NCI-H2196 treated with DMSO at 0.1 percent for 48 hours (cell line): ENCODE data around the gene GATAD2A.
A peak's percentile ranks its signal among the peaks of the same experiment; 100 is the strongest.

Source experiments
- DNase-seq: peaks from one replicate; lab custom pipeline; 2025; ENCODE audit not compliant: unreplicated experiment; lab: John Stamatoyannopoulos, UW

GATAD2A gene

DNA sequence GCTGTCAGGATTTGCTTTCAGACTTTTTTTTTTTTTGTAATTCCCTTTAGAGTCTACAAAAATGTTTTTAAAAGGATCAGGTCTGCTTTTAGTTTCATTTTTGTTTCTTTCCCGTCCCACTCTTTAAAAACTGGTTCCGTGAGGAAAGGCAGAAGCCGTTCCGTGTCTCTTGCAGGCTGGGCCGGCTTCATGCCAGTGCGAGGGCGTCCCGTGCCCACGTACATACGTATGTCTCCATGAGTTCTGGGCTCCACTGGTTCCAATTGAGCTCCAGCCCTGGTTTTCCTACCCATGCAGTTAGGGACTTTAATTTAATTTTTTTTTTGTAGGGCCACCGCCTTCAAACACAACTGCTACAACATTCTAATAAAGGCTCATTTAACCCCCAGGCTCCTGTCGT is 101.1 kb downstream of the GATAD2A start:
- DNase-seq, result no peak

DNA sequence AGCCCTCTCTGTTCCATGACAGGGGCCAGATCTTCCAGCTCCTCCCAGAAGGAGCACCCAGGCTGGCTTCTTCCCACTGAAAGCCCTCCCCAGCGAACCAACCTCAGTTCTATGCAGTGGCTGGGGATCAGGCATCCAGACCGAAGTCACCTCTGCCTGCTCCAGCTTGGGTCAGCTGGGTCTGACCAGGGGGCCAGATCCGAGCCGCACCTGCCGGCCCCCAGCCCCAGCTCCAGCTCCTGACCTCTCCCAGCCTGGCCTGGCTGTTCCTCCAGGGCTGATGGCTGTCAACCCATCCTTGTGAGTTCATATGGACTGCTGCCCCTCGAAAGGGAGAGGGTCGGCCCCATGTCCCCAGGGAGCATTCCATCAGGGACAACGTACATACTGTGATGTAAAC is 101.9 kb downstream of the GATAD2A start:
- DNase-seq, result no peak

DNA sequence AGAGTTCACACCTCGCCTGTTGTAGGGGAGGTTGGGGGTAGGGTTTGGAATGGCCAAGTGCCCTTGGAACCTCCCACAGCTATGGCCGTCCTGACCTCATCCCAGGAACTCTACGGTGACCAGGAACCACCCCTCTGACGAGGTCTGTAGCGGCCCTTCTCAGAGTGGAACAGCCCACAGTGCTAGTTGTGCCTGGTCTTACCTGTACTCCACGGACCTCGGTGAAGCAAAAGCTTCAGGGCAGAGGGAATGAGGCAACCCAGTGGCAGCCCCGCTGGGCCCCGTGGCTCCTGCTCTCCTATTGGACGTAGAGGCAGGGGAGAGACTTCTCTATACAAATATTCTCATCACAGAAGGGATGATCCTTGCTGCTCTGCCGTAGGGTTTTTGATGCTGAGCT is 102.7 kb downstream of the GATAD2A start:
- no peak for DNase-seq

DNA sequence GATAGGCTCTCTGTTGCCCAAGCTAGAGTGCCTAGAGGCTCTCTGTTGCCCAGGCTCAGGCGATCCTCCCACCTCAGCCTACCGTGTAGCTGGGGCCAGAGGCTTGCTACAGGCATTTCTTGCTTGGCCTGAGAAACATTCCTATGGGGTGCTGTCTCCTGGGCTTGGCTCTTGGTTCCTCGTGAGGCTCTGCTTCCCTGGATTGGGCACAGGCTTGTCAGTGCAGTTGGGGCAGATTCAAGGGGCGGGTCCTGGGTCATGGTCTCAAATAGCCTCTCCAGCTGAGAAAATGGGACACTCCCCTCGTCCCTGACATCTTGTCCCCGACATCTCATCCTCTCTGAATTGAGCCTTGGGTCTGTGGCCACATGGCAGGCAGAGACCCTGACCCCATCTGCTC is 105.0 kb downstream of the GATAD2A start:
- no peak for DNase-seq

DNA sequence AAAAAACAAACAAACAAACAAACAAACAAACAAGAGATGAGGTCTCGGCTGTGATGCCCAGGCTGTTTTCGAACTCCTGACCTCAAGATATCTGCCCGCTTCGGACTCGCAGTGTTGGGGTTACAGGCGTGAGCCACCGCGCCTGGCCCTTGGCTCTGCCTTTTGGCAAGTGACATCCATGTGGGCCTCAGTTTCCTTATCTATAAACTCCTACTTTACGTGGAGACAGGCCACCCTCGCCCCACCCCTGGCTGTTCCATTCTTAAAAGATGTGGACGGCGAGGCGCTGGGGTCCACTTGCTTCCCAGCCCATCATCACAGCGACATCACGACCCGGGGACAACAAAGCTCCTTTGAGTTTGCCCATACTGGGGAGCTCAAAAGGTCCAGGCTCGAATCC is 108.2 kb downstream of the GATAD2A start:
- DNase-seq, result no peak

DNA sequence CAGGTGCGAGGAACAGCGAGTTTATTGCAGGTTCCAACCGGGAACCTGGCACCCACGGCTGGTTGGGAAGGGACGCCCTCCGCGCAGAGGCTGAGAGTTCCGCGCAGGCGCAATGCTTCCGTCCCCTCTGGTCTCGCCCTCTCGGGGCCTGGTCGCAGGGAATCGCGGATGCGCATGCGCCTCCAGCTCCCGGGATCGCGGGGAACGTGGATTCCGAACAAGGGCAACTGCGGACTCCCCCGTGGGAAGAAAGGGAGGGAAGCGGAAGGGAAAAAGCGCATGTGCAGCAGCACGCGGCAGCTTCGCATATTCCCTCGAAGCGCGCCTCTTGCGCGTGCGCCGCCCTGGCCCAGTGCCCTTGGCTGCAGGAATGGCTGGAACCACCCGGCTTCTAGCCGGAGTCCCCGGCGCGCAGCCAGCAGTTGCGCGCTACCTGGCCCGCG is 108.8 kb downstream of the GATAD2A start:
- DNase-seq, result no peak

DNA sequence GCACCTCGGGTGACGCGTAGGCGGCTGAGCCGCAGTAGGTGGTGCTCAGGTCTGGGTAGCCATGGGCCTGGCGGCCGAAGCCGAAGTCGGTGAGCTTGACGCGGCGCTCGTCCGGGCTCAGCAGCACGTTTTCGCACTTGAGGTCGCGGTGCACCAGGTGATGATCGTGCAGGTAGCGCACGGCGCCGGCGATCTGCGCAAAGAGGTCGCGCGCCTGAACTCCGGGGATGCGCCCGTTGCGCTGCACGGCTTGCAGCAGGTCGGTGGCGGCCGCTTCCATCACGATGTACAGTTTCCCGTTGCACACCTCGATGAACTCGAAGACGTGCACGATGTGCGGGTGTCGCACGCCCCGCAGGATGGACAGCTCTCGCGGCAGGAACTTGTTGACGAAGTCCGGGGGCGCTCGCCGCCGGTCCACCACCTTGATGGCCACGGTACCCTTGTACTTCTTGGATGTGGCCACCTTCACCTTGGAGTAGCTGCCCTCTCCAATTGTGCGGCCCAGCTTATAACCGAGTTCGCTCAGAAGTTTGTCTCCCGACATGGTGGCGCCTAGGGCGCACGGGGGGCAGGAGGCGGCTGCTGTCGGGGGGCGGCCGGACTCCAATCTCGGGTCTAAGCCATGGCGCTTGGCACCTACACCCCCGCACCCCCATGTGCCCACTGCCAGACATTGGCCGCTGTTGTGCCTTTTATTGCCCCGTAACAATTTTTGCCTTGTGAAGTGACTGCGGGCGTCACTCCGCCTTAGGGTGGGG is 109.6 kb downstream of the GATAD2A start, which contains the start of gene TSSK6:
Gene TSSK6 (minus strand): TSS at position 668 of the 761 bp plus-strand sequence. CDS start 121 bp downstream, at position 547.
- no peak for DNase-seq

DNA sequence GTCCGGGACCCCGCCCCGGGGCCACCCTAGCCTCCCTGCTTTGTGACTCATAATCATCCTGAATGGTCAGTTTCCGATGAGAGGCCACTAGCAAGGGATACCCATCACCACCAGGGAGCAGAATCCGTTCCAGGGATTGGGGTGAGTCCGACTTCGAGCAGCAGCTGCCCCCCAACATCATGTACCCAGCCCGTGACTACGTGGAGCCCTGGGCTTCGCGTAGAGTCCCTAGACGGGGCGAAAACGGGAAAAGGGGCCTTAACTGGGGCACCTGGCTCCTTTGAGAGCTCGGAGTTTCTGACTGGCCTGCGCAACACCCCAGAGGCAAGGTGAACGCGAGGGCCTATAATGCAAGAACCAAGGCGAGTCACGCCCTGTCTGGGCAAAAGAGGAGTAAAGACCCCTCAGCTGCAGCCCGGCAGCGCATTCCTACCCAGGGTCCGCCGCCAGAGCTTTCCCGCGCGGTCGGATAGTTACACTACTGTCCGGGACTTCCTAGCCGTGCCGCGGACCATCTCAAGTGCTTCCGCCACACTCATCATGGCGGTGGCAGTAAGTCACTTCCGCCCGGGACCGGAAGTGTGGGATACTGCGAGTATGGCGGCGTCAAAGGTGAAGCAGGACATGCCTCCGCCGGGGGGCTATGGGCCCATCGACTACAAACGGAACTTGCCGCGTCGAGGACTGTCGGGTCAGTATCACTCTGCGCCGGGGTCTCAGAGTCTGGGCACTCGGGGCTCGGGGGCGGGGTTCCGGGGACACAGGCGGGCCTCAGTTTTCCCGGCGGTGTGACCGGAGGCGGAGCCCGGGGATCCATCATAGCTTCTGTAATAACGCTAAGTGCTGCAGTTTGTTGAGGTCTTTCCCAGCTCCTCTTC is 110.4 kb downstream of the GATAD2A start, which contains the start of gene NDUFA13:
Gene NDUFA13 (plus strand): TSS at position 584 of the 878 bp plus-strand sequence. CDS start 14 bp downstream, at position 598.
- DNase-seq, result peak; percentile 79

DNA sequence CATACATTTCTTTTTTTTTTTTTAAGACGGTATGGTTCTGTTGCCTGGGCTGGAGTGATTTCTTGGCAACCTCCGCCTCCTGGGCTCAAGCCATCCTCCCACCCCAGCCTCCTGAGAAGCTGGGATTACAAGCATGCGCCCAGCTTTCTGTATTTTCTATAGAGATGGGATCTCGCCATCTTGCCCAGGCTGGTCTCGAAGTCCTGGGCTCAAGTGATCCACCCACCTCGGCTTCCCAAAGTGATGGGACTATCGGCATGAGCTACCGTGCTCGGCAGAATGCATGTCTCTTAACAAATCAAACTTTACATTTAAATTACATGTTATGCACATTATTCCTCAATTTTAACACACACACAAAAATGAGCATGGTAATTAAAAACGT is 111.8 kb downstream of the GATAD2A start:
- DNase-seq, result no peak

DNA sequence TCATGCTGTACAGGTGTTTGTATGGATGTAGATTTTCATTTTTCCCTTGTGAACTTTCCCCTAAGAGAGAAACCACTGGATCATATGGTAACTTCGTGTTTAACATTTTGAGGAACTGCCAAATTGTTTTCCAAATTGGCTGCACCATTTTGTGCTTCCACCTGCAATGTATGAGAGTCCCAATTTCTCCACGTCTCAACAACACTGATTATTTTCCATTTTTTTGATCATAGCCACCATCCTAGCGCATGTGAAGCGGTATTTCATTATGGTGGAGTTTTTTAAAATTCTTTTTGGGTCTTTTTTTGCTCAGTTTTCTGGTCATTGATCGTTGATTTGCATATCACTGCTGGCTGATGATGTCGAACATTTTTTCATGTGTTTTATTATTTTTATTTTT is 115.5 kb downstream of the GATAD2A start:
- DNase-seq, result no peak

DNA sequence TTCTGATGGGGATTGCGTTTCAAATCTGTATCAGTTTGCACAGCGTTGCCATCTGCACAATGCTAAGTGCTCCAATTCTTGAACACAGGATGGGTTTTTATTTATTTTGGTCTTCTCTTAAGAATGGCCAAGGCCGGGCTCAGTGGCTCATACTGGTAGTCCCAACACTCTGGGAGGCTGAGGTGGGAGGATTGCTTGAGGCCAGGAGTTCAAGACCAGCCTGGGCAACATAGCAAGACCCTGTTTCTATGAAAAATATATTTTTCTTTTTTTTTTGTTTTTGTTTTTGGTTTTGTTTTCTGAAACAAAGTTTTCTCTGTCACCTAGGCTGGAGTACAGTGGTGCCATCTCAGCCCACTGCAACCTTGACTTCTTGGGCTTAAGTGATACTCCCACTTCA is 117.7 kb downstream of the GATAD2A start:
- no peak for DNase-seq

DNA sequence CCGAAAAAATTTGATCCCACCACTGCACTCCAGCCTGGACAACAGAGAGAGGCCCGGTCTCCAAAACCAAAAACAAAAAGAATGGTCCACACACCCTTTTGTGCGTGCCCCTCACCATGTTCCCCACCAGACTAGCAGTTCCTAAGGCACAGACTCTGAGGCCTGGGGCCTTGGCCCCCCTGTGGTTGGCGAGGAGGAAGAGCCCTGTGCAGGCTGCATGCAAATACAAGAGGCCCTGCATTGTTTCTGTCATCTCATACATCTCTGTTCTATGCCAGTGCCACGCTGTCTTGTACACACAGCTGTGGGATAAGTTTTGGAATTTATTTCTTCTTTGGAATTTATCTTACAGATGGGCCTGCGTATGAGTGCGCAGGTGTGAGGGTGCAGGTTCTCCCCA is 118.6 kb downstream of the GATAD2A start:
- no peak for DNase-seq

DNA sequence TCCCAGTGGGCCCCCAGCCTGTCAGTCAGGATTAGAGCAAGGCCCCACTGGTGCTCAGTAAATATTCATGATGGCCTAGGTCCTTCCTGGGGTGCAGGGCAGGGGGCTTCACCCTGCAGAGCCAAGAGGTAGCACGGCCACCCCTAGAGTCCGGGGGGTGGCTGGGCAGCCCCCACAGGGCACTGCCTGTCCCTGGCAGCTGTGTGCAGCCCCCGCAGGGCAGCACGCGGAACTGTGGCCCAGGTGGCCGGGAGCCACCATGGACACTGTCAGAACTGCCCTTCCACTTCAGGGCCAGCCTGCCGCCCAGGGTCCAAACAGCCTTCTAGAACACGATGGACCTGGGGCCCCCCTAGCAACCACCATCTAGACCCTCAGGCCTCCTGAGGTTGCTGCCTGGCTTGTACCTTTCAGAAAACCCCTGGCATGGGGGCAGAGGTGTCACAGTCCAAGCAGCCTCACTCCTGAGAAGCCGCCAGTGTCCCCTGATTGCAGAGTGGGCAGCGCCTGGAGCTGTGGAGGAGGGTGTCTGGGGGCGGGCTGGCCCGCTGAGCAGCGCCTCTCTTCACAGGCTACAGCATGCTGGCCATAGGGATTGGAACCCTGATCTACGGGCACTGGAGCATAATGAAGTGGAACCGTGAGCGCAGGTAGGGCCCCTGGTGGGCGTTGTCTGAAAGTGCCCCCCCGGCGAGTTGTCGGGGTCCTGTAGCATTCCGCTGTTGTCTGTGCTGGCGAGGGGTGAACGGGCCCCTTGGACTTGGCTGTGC is 120.3 kb downstream of the GATAD2A start:
- no peak for DNase-seq

DNA sequence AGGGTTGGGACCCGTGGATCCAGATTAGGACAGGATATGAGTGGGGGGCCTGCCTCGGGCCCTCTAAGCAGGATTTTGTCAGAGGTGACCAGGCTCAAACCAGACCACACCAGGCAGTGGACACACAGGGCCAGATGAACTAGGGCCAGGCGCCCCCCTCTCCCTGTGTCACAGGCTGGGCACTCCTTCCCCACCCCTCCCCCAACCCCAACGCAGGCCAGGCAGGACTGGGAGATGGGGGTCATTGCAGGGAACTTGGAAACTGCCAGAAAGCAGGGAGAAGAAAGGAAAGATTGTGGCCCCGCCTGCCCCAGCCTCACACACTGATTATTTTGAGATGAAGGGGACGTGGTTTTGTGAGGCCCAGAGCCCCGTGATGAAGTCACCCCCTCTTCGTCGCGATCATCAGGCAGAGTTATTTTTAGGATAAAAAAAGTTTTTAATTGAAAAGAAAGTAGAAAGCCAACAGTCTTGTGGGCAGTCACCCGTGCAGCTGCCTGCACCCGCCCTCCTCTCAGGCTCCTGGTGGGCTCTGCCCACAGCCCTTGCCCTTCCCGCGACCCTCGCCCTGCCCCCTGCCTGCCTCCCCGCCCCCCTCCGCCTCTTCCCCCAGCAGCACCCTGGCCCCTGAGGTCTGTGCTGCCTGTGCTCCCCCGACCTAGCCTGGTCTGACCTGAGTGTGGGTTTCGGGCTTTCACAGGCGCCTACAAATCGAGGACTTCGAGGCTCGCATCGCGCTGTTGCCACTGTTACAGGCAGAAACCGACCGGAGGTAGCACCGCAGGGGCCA is 121.3 kb downstream of the GATAD2A start:
- no peak for DNase-seq

DNA sequence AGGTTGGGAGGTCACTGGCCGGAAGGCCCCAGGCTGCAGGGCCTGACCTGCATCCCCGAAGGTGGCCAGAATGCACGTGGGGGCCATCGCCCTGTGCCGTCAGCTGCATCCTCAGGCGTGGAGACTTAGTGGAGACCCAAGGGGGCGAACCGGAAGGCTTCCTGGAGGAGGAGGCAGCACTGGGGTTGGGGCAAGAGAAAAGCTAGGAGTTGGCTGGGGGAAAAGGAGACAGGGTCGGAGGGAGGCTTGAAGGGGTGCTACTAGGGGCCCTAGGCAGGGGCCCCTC is 121.8 kb downstream of the GATAD2A start:
- no peak for DNase-seq

DNA sequence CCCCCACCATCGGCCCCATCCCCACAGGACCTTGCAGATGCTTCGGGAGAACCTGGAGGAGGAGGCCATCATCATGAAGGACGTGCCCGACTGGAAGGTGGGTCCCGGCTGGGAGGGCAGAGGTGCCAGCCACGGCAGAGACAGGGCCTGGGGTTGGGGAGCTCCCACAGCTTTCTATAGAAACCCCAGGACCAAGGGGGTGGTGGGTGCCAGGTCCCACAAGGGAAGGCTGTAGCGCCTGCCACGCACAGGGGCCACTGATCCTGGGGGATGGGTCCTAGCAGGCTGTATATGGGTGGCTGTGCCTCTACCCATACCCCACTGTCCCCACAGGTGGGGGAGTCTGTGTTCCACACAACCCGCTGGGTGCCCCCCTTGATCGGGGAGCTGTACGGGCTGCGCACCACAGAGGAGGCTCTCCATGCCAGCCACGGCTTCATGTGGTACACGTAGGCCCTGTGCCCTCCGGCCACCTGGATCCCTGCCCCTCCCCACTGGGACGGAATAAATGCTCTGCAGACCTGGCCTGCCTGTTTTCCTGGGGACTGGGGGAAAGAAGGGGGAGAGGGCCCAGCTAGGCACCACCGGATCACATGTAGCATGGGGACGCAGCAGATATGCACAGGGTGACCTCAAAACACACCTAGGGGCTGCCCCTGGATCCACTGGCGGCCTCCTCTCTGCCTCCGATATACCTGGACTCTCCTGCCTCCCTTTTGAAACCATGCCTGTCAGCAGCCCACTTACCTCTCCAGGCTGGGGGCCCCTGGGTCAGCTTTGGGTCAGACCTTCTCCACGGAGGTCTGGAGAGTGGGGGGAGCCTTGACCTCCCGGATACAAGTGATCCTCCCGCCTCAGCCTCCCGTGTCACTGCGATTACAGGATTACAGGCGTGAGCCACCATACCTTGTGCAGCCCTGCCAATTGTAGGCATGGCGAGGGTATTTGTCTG is 122.5 kb downstream of the GATAD2A start:
- no peak for DNase-seq

DNA sequence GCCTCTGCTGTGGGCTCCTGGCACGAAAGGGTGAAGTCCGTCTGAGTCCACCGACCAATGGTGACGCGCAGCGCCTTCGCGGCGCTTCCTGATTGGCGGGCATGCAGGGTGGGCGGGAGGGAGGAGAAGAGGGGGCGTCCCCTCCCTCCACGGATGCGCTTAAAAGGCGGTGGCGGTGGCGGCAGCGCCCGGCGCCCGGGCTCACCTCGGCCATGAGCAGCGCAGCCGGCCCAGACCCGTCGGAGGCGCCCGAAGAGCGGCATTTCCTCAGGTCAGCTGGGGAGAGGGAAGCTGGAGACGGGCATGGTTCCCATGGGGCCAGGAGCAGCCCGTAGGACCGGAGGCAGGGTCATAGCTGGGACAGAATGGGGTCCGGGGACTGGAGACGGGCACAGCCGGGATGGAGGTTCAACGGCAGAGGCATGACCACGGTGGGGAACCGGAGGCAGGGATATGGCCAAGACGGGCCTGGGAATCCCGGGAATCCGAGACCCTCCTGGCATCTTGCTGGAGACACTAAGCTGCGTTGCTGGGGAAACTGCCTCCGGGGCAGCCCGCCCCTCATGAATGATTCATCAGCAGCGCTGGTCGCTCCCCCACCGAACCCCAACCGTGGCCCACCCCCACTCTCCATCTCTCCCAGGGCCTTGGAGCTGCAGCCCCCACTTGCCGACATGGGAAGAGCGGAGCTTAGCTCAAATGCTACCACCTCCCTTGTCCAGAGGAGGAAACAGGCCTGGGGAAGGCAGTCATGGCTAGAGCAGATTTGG is 123.4 kb downstream of the GATAD2A start, which contains the start of gene YJEFN3:
Gene YJEFN3 (plus strand): TSS at position 191 of the 770 bp plus-strand sequence. CDS start 22 bp downstream, at position 213.
- no peak for DNase-seq

DNA sequence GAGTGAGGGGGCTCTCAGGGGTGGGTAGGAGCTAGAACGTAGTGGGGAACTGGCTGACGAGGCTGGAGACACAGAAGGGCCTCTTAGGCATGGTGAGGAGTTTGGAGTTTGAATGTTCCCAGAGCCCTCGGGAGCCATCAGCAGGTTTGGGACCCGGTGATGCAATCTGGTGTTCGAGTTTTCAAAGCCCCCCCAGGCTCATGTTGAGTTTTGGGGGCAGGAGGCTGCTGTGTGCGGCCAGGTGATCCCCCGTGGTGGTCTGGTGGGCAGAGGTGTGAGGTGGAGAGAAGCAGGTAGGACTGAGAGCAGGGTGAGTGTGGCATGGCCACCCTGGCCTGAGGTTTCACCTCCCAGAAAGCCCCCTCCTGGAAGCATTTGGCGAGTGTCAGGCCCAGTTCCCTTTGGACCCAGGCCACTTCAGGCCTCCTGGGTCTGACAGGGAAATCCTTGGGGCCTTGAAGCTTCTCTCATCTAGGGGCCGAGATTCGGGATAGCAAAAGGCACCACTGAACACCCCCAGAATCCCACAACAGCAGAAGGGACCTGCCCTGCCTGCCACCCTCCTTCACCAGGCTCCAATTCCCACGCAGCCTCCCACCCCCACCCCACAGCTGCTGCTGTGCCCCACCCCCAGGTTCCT is 124.4 kb downstream of the GATAD2A start:
- DNase-seq, result no peak
